Tongue (tissue), 2 donors: ENCODE measurements around the gene TTC23L. TPM values are rescaled to one million over a fixed set of nuclear protein-coding genes. Genes with fewer than 3 reads are reported as not detected.
"Not testable (repeated sequence)": the region's sequence is repeated elsewhere in the genome, so short reads cannot be mapped to it uniquely, and the experiment has no call there.

ENCODE experiments used
- DNase-seq: peaks from one replicate; pipeline ENCODE4 v3.0.0-alpha.2; 2015
- total RNA-seq: library from RNA; depleted of rRNA; stranded (reverse); fragments of >200 nt; gene quantifications from one replicate; pipeline ENCODE4 v1.2.3, GENCODE V29; 2014

TTC23L gene
- total RNA-seq, 1 donor from 2014 or later, result not detected

- DNase-seq, result no peak
These were observed 37.3 kb downstream of the TTC23L start for GRCh38 chr5:34876275-34876674.

DNA sequence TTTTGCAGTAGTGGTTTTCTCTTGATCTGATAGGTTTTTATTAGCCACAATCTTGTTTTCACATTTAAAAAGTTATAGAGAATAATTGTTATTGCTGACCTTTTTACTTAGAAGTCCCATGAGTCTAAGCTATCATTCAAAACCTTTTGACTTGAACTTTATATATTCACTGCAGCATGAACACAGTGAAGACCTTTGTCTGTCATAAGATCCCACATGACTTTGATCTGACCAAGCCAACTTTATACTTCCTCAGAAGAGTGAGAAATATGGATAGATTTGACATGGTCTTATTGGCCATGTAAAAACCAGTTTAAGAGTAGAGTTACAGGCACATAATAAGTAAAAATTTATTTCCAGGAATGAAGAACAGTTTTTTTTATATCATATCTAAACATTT is 42.3 kb downstream of the TTC23L start:
- no peak for DNase-seq

DNA sequence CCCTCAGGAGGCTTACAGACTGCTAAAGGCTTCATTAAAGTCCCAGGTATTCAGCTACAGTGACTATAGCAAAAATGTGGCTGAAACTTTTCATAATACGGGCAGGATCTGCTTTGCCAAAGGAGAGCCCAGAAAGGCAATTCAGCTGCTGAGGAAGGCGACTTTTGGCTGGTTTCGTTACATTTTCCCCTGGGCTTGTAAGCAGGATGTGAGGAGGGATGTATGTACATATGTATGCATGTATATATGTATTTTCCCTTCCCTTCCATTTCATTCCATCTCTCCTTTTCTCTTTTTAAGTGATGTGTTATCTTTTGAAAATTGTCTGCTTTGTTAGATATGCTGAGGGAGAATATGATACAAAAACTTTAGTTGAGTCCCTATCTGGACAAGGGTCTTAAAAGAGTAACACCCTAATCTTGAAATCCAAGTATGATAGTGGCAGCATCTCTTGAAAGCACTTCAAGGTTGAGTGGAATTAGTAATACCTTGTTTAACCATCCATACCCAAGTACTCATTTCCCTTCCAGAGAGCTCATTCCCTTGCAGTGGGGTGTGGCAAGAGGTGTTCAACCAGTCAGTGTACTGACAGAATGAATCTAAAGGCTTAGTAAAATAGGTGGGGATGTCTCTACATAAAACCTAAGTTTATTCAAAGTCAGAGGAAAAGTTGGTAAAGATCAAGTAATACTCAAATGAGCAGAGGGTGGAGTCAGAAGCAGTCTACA is 47.6 kb downstream of the TTC23L start:
- no peak for DNase-seq

- DNase-seq, result no peak
These were observed 50.4 kb downstream of the TTC23L start for GRCh38 chr5:34889394-34889793.

GRCh38 chr5:34891981-34892380 is 53.0 kb downstream of the TTC23L start:
- DNase-seq, result peak; percentile 91

DNA sequence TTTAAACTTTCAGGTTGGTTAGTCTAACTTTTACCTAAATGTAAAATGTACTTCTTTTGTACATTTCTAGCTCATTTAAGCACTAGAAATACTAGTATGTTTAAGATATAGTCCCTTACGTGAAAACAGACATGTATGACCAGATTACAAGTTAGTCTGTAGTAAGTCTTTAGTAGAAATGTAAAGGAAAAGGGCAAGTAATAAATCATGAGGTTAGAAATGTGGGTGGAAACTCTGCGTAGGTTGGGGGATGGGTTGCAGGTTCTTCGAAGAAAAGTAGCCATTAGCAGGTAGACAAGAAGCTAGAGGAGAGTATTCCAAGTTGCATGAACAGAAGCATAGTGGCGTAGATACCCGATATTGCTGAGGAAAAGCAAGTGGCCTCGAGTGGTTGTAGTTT is 53.5 kb downstream of the TTC23L start:
- no peak for DNase-seq

DNA sequence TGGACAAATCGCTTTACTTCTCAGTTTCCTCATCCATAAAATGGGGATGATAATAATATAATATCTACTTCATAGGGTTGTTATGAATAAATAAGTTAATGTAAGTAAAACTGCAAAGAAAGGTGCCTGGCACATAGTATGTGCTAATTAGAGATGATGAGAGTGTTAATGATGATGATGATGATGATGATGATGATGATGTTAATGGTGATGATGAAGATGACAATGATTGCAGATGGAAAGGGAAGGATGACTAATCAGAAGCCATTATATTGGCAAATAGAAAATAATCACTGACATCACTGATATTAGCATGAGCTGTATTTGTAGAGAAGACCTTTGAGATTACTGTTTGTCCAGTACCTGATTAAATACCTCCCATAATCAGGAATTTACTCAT is 55.8 kb downstream of the TTC23L start:
- no peak for DNase-seq

DNA sequence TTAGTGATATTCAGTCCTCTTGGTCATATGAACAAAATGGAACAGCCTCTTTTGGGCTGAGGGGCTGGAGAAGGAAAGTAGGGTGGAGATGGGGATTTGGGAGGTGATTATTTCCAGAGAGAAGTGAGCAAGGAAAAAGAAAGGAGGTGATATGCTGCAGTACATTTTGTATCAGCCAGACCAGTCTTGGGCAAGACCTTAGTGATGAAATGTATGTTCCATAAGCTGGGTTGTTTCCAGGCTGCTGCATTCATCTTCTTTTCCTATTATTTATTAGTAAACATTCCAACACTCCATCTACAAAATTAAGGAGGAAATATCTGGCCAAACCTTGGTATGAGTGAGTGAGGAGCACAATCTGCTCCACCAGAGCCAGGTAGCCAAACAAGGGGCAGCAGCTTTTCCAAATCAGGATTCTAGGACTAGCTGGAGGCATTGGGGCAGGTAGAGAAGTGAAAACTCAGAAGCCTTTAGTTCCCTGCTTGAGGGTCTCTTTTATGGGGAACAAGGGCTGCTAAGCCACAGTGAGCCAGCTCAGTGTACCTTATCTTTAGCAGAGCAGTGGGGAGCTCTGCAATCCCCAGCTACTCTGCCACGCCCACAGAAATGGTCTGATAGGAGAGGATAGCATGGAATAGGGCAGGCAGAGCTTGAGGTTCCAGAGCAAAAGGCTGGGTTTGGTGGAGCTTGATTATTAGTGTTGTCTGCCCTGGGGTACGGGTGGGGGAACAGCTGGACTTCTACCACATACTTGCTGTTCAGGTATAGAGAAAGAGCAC is 56.9 kb downstream of the TTC23L start:
- DNase-seq, result no peak

GRCh38 chr5:34897646-34898045 is 58.7 kb downstream of the TTC23L start:
- no peak for DNase-seq

DNA sequence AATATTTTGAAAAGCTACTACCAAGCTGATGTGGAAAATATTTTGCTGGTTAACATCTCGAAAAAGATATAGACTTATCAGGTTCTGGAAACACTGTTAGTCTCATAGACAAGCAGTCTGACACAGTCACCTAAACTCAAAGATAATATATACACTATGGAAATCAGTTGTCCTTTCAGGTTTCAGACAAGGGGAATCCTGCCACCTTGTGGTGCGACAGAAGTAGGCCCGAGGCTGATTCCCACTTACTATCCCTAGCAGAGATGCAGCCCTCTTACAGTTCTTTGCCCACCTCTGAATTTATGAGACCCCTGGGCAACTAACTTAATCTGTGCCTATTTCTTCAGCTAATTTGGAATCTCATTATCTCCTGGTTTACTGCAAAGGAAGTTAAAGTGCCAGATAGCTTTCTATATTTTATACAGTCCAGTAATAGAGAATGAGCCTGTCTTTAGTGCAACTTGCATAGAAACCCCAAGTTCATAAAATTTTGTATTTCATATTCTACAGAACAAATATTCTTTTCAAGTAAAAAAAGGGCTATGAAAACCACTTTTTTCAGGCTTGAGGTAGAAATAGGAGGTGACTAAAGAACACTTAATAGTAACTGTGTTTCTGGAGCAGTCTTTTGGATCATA is 59.4 kb downstream of the TTC23L start:
- peak; percentile 88 for DNase-seq

DNA sequence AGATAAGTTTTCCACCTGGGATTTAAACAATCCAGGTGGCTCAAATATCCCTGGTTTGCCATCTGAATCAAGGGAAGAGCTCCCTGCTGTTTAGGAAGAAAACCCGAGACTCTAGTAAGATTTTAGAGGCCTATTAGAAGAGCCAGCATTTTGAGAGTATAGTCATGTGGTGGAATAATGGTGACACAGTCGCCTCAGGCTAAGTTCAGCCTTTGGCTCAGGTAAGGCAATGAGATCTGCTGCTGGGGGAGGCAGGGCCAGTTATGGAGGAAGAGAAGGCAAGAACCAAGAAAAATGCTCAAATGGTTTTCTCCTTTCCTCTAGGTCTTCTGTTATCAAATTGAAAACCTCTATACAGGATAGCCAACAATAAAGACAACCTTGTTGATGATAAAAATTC is 60.1 kb downstream of the TTC23L start:
- no peak for DNase-seq

DNA sequence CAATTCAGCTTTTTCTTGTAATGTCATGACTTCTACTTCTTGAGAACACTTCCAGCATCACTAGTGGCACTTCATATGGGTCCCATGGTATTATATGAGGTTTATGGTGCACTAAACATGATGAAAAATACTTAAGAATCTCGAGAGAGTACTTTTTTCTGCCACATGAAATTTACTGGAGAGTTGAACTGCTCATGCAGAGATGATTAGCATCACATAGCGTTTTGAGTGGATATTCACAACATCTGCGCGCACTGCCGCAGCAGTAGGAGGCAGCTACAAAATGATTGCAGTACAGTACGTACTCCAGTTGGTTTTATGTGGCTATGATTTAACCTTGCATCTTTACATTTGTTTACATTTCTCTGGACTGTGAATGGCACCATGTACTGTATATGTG is 61.7 kb downstream of the TTC23L start:
- no peak for DNase-seq

GRCh38 chr5:34903260-34903659 is 64.3 kb downstream of the TTC23L start:
- no peak for DNase-seq

DNA sequence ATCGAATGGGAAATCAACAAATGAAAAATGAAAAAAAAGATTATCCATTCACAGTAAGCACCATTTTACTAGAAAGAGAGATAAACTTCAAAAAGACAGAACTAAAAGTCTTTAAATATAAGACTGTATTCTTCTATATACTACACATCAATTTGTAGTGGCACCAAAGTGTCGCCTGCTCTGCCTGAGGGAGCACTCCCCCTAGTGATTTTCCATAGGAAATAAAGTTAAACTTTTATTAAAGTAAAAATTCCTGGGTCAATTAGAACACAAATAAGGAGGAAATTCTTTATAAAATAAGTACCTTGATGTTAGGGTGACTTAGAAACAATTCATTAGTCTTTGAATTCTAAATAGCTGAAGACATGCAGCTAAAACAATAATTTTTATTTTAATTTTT is 66.6 kb downstream of the TTC23L start:
- peak; percentile 15 for DNase-seq

DNA sequence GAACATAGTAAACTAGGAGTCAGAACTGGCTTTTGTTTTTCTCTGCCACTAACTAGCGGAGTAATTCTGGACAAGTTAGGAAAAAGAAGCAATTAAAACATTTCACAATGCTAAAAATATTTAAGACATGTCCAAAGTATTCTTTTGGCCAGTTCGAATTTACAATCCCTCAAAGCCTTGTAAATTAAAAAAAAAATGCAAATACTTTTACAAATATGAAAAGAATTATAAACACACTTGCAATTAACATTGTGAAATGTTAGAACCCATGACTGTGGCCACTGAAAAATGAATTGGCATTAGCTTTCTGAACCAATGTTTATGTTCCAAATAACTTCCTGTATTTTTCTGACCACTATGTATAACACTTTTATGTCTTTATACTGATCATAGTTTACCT is 74.1 kb downstream of the TTC23L start:
- DNase-seq, result no peak

- no peak for DNase-seq
These were observed 75.7 kb downstream of the TTC23L start for GRCh38 chr5:34914671-34915138.

DNA sequence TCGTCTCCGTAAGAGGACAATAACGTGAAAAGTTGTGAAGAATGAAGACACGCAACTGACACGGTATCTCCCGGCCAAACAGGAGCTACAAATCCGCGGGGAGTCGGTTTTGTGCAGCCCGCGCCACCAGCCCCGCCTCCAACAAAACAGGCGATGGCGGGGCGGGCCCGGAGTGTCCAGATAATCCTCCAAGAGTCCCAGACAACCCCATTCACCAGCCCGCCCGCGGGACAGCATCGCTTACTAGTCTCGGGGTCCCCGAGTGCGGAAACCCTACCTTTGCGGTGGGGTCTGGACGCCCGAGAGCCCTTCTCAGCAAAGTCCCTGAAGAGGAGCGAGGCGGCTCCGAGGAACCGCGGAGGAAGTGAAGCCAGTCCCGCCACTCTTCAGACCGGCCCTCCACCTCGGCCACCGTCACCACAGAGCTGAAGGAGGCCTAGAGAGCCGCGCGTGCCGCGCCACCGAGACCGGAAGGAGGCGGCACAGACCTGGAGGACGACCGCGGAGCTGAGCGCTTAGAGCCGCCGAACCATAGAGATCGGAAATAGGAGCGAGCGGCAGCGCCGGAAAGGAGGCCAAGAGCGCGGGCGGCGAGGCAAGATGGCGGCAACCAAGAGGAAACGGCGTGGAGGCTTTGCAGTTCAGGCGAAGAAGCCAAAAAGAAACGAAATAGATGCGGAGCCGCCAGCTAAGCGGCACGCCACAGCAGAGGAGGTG is 76.3 kb downstream of the TTC23L start, which contains the start of the genes BRIX1 and RAD1:
BRIX1 (plus strand) TSS at position 573 of the 717 bp plus-strand sequence; CDS start at position 601, 28 bp downstream.
RAD1 (minus strand) TSS at position 366 of the 717 bp plus-strand sequence. CDS start 612 bp downstream, outside the sequence.
- peak; percentile 99 for DNase-seq

DNA sequence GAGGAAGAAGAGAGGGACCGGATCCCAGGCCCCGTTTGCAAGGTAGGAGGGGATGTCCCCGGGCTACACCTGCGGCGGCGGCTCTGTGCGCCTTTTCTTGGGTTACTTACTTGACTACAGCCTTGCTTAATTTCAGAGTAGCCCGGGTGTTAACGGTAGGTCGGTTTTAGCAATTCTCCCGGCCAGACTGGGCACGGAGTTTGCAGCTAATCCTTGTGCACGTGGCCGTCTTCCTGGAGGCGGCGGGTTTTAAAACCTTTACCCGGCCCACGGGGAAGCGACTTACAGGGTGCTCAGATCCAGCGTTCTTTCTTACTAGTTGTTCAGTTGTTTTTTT is 76.9 kb downstream of the TTC23L start:
- no peak for DNase-seq

DNA sequence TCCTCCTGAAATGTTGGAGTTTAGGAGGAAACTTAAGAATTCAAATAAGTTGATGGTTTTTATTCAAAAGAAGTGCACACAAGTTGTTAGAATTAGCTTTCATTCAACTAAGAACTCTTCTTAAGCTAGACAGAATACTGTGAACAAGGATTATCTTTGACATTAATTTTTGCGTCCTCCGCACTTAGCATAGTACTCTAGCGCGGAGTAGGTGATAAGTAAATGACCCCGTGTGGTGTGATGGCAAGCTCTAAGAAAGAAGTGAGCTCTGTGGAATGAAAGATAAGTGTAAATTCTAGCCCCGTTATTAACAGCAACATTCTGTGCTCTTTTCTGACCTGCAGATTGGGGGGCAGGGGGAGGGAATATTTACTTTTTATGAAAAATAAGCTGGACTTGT is 77.6 kb downstream of the TTC23L start:
- DNase-seq, result no peak

- DNase-seq, result no peak
These were observed 79.1 kb downstream of the TTC23L start for GRCh38 chr5:34918025-34918424.

DNA sequence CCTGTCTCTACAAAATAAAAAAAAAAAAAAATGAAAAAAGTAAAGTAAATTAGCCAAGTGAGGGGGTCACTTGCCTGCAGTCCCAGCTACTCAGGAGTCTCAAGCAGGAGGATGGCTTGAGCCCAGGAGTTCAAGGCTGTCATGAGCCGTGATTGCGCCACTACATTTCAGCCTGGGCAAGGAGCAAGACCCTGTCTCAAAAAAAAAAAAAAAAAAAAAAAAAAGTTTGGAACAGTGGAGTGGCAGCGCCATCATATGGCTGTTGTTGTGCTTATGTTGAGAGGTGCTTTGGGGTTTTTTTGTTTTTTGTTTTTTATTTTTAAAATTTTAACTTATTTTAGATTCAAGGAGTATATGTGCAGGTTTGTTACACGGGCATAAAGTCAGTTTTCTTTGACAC is 80.1 kb downstream of the TTC23L start:
- no peak for DNase-seq

- not testable (repeated sequence) for DNase-seq
These were observed 84.3 kb downstream of the TTC23L start for GRCh38 chr5:34923256-34923655.
